PC-9 (cell line): Measurements from ENCODE around the gene GCNT4.

Experiments
- CTCF ChIP-seq: fragments of 200-600 bp; sonication (generic); conservative IDR thresholded peaks from 2 replicates; pipeline ENCODE4 v1.6.1; 2017; ENCODE audit warnings: mixed run types, antibody characterized with exemption, mild to moderate bottlenecking, moderate library complexity
- EZH2 ChIP-seq: fragments of 200-600 bp; sonication (generic); IDR thresholded peaks from 2 replicates; pipeline ENCODE4 v1.8.0; 2017; ENCODE audit warnings: antibody characterized with exemption, low read depth

DNA sequence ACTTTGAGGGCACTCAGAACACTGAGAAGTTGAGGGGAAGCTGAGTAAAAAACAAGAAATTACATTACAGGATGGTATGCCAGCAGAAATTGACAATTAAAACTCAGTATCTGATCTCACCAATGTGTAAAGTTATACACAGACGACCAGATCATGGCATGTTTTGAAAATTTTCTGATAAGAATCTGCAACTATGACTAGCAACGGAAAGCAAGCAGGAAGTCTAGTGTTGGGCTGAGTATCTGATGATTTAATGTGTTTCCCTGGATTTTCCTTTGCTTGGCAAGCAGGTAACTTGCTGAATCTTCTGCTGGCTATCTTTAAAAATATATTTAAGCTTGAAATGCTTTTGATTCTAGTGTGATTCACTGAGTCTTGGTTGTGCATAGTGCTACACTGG, 5.2 kb upstream of the GCNT4 start:
- no peak for TF ChIP-seq CTCF
- no peak for TF ChIP-seq EZH2
